ENCODE results near the gene POLR3A.

POLR3A gene

GRCh38 chr10:78023741-78024140 is 5.6 kb downstream of the POLR3A start:
- no peak for TF ChIP-seq CTCF (IDR thresholded peaks at IDR 0.05)

GRCh38 chr10:78021201-78021600 is 8.1 kb downstream of the POLR3A start:
- no peak for TF ChIP-seq CTCF (IDR thresholded peaks at IDR 0.05)

GRCh38 chr10:78019264-78019663 is 10.1 kb downstream of the POLR3A start:
- no peak for TF ChIP-seq CTCF (IDR thresholded peaks at IDR 0.05)

- TF ChIP-seq CTCF (IDR thresholded peaks at IDR 0.05), result no peak
Measured at GRCh38 chr10:78017856-78018255, 11.5 kb downstream of the POLR3A start.

GRCh38 chr10:78015546-78015945 is 13.8 kb downstream of the POLR3A start:
- no peak for TF ChIP-seq CTCF (IDR thresholded peaks at IDR 0.05)

GRCh38 chr10:78013564-78013963 is 15.8 kb downstream of the POLR3A start:
- no peak for TF ChIP-seq CTCF (IDR thresholded peaks at IDR 0.05)

- no peak for TF ChIP-seq CTCF (IDR thresholded peaks at IDR 0.05)
Measured at GRCh38 chr10:78011065-78011464, 18.2 kb downstream of the POLR3A start.

GRCh38 chr10:78010278-78010677 is 19.0 kb downstream of the POLR3A start:
- TF ChIP-seq CTCF (IDR thresholded peaks at IDR 0.05), result no peak
